HG03039 (cell line): ENCODE data around the gene RORB.

Experiments
- ATAC-seq: cut with Tn5 transposase; IDR thresholded peaks from one replicate; pipeline ENCODE4 v1.9.1; 2021; ENCODE audit warnings: mild to moderate bottlenecking, moderate library complexity; ENCODE audit not compliant: unreplicated experiment

The RORB gene

GRCh38 chr9:74589576-74589975 is 92.4 kb downstream of the RORB start:
- ATAC-seq = no peak

DNA sequence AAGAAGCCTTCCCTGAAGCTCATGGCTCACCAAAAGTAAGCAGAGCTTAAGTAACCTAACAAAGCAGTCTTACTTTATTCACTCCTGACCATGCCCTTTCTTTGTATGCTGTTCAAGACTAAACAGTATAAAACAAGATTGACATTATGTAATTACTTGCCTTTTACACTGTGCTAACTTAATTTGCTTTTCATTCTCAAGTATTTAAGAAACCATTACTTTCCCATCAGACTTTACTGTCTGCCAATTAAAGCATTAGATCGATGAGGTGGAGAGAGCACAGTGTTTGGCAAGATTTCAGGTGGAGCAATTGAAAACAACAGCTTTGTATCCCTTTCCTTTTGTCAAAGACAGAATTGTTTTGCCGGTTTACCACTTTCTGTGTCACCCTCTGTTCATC is 98.2 kb downstream of the RORB start:
- ATAC-seq = no peak

DNA sequence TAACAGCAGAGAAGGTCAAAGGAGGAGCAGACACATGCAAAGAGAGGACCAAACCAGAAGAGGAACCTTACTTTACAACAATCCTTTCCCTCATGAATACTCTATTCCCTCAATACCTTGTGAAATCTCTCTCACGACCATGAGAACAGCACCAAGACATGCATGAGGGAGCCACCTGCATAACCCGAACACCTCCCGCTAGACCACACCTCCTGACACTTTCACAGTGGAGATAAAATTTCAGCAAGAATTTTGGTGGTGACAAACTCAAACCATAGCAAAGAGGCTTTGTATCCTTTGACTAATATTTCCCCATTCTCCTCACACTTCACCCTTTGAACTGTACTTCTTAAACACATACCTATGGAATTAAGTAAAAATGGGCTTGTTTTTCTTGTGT is 101.7 kb downstream of the RORB start:
- no peak for ATAC-seq

DNA sequence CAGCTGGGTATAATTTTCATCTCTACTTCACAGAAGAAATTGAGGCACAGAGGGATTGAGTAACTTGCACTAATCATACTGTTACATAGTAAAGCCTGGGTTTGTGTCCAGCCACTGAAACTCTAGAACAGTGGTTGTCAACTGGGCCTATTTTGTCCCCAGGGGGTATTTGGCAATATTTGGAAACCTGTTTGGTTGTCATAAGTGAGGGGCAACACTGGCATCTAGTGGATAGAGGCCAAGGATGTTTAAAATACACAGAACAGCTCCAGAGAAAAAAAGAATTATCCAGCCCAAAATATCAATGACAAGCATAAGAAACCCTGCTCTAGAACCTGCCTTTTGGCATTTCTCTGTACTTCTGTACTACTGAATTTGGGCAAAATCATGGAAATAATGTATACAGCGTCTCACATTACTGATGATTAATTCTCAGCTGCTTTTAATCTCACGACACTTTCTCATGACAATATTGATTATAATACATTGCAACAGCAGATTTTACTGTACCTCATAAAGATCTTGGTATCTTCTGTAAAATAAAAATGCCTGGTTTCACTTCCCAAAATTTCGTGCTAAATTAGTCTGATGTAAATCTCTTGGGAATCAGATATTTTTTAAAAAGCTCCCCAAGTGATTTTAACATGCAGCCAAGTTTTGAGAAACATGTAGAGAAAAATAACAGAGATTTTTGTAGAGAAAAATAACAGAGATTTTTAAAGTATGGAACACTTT is 112.7 kb downstream of the RORB start:
- no peak for ATAC-seq

- ATAC-seq = no peak
Measured at GRCh38 chr9:74610523-74611061, 113.5 kb downstream of the RORB start.

- no peak for ATAC-seq
Measured at GRCh38 chr9:74630228-74630627, 133.1 kb downstream of the RORB start.

DNA sequence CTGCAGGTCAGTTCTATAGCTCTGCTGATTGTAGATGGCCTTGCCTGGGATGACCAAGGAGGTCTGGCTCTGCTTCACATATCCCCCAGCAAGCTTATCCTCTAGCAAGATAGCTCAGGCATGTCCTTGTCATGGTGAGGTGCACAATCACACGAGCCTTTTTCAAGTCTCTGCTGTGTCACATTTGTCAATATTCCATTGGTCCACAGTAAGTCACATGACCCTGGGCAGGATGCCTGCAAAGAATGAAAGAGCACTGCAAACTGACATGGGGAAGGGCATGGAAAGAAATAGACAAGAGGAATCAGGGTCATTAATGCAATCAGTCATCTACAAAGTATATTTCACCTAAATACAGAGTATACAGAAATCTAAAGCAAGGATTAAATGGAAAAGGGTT is 142.0 kb downstream of the RORB start:
- ATAC-seq = no peak

- ATAC-seq = no peak
Measured at GRCh38 chr9:74642376-74642775, 145.2 kb downstream of the RORB start.

- ATAC-seq = no peak
Measured at GRCh38 chr9:74643303-74643923, 146.3 kb downstream of the RORB start.

- no peak for ATAC-seq
Measured at GRCh38 chr9:74644023-74644422, 146.9 kb downstream of the RORB start.

GRCh38 chr9:74645007-74645639 is 148.0 kb downstream of the RORB start:
- ATAC-seq = no peak

- ATAC-seq = no peak
Measured at GRCh38 chr9:74653410-74654080, 156.4 kb downstream of the RORB start.

- ATAC-seq = no peak
Measured at GRCh38 chr9:74662674-74663073, 165.5 kb downstream of the RORB start.

DNA sequence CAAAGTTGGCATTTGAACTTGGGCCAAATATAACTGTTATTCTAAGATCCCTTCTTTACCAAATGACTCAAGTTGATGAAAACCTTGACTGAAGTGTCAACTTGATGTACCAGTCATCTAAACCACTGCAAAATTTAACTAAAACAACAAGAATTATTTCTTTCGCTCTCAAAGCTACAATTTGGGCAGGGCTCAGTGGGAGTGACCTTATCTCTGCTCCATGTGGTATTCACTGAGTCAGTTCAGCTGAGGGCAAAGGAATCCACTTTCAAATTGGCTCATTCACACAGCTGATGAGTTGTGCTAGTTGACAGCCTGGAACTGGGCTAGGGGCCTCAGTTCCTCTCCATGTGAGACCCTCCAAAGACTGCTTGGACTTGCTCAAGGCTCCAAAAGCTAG is 166.3 kb downstream of the RORB start:
- ATAC-seq = no peak

GRCh38 chr9:74666625-74667316 is 169.6 kb downstream of the RORB start:
- no peak for ATAC-seq

- ATAC-seq = no peak
Measured at GRCh38 chr9:74672237-74672636, 175.1 kb downstream of the RORB start.

DNA sequence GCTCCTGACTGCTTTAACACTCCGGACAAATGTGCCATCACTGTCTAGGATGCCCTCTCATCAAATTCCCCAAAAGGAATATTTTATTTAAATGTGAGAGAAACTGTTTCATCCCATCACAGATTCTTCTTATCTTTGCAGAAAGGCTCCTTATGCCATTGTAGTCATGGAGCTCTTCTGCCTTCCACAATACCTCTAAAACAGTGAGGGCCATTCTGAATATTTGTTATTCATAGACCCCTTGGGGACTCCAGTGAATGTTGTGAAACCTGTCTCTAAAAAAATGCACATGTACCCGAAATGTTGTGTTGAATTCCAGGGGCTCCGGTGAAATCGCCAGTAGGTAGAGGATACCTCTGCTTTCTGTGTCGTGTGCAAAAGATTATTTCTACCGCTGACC is 176.9 kb downstream of the RORB start:
- ATAC-seq = no peak

GRCh38 chr9:74681906-74682305 is 184.8 kb downstream of the RORB start:
- ATAC-seq = no peak

GRCh38 chr9:74683322-74683721 is 186.2 kb downstream of the RORB start:
- ATAC-seq = no peak

DNA sequence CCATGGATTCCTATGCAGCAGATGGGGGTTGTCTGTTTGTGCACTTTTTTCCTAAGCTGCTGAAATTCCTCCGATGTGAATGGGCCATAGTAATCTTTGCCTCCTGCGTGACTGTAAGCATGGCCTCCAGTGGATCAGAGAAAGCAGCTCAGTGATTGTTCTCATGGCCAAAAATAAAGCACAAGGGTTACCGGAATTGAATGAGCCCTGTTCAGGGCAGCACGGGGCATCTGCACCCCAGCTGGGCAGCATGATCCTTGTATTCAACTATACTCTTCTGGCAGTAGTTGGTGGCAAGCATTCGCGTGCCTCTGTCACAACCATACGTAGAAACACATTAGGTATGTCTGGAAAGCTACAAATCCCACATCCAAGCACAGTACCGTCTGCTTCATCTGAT is 193.9 kb downstream of the RORB start:
- ATAC-seq = no peak

DNA sequence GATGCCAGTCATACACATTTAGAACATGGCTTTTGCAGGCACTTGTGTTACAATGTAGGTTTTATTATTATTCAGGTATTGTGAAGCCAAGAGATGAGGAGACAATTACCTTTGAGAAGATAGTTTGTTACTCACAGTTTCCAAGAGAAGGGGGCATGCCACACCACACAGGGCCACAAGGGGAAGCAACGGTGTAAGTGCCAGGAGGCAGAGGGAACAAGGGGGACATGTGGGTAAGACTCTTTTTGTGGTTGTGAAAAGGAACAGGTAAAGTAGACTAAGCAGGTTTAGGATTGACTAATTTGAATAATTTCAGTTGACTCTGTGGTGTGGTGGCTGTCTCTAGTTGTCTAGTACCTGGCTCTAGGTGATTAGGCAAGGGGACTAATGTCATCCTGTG is 199.4 kb downstream of the RORB start:
- no peak for ATAC-seq
